ENCODE data around the gene SLC25A22. TPM values are rescaled to one million over a fixed set of nuclear protein-coding genes. Genes with fewer than 3 reads are reported as not detected.

SLC25A22 gene
- total and polyA plus RNA-seq, 9 donors: 0.42 to 23.3 (median 15.5) TPM

DNA sequence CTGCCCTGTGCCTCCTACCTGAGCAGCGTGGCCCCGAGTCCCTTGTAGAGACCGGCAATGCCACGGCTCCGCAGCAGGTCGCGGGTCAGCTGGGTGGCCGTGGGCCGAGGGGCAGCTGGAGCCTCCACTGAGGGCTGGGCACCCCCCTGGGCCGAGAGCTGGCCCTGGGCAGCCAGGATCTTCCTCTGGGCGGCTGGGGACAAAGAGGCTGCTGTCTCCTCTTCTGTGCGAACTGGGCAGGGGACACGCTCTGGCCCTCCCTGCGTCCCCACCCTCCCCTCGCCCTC, 5.6 kb downstream of the SLC25A22 start:
- peaks cover 13% of the 10 kb centered on the region for H3K4me1 ChIP-seq (ENCODE audit: insufficient read depth)

GRCh38 chr11:791658-792534, 6.2 kb downstream of the SLC25A22 start:
- Histone ChIP-seq H3K27ac (no peak overlapping the region), H3K4me1 (ENCODE audit: insufficient read depth) (peaks cover 13% of the 10 kb centered on the region), H3K9me3 (no peaks in the 10 kb centered on the region), H3K36me3 (no peaks in the 10 kb centered on the region), H3K27me3 (no peaks in the 10 kb centered on the region), H3K4me3 (no peak overlapping the region)
- 83 to 92% (median 89%) methylated on average over 46 to 49 of the region's 49 CpGs for WGBS, 3 donors
- peak in 2 of 5 donors; percentile 26 to 46 for DNase-seq
- intact Hi-C loops (cut with DNase I): no loop called here
- TF ChIP-seq POLR2A (IDR thresholded peaks at IDR 0.05) (no peak), EP300 (IDR thresholded peaks at IDR 0.05) (no peak), CTCF (IDR thresholded peaks at IDR 0.05) (no peak)

More for the DNA sequence above, 5.6 kb downstream of the SLC25A22 start:
- no peak for DNase-seq
- Histone ChIP-seq H3K9me3 (no peaks in the 10 kb centered on the region), H3K27me3 (no peaks in the 10 kb centered on the region), H3K4me3 (no peak overlapping the region), H3K36me3 (no peaks in the 10 kb centered on the region), H3K27ac (no peak overlapping the region)
- 89 to 92% (median 92%) methylated on average over 15 of the region's 15 CpGs for WGBS, 3 donors
- intact Hi-C loops (cut with DNase I): no loop called here
- no peak for TF ChIP-seq CTCF (IDR thresholded peaks at IDR 0.05)
- TF ChIP-seq EP300 (IDR thresholded peaks at IDR 0.05): no peak
- no peak for TF ChIP-seq POLR2A (IDR thresholded peaks at IDR 0.05)

GRCh38 chr11:790721-791564, 7.1 kb downstream of the SLC25A22 start:
- DNase-seq: peak in 1 of 5 donors; percentile 26
- intact Hi-C loops (cut with DNase I): no loop called here
- 54 to 65% (median 62%) methylated on average over 16 to 18 of the region's 18 CpGs for WGBS, 3 donors

More at GRCh38 chr11:790721-791564, 7.1 kb downstream of the SLC25A22 start:
- no peak overlapping the region for H3K27ac ChIP-seq
- peaks cover 8% of the 10 kb centered on the region for H3K4me1 ChIP-seq (ENCODE audit: insufficient read depth)
- no peaks in the 10 kb centered on the region for H3K9me3 ChIP-seq
- no peak for TF ChIP-seq CTCF (IDR thresholded peaks at IDR 0.05)
- TF ChIP-seq EP300 (IDR thresholded peaks at IDR 0.05): no peak
- TF ChIP-seq POLR2A (IDR thresholded peaks at IDR 0.05): no peak
- H3K36me3 ChIP-seq: no peaks in the 10 kb centered on the region
- H3K4me3 ChIP-seq: no peak overlapping the region
- no peaks in the 10 kb centered on the region for H3K27me3 ChIP-seq
